WTC11 (cell line): ENCODE data around the gene HLA-DOB. TPM values are rescaled to one million over a fixed set of nuclear protein-coding genes. Genes with fewer than 3 reads are reported as not detected.

Experiments used
- ATAC-seq: fragments of 200-7000 bp; cut with Tn5 transposase; 2 replicates; pipeline ENCODE4 v1.10.0; 2021; ENCODE audit warnings: mild to moderate bottlenecking, moderate library complexity
- CTCF ChIA-PET: fragments of 300-600 bp; sonication (Branson Sonifier 250); formaldehyde crosslinking; loops from one replicate; lab custom pipeline; 2021; ENCODE audit warnings: antibody characterized with exemption; lab: Charles Lee
- POLR2A ChIA-PET: fragments of 350-600 bp; sonication (Branson Sonifier 250); formaldehyde crosslinking; loops from one replicate; lab custom pipeline; 2021; ENCODE audit warnings: antibody characterized with exemption; lab: Charles Lee
- DNase-seq: peaks from one replicate; pipeline ENCODE4 v3.0.0; 2021; ENCODE audit warnings: low spot score
- H3K27ac Mint-ChIP-seq: 2 replicates; pipeline ENCODE4 v1.8.0; 2021; ENCODE audit warnings: mixed read lengths
- H3K27me3 Mint-ChIP-seq: 2 replicates; pipeline ENCODE4 v1.8.0; 2021; ENCODE audit warnings: low read depth, mild to moderate bottlenecking, moderate library complexity, mixed read lengths
- H3K36me3 Mint-ChIP-seq: 2 replicates; pipeline ENCODE4 v1.8.0; 2021; ENCODE audit warnings: mixed read lengths
- H3K4me1 Mint-ChIP-seq: 2 replicates; pipeline ENCODE4 v1.8.0; 2022; ENCODE audit warnings: mixed read lengths
- H3K4me3 Mint-ChIP-seq: 2 replicates; pipeline ENCODE4 v1.8.0; 2021; ENCODE audit warnings: mild to moderate bottlenecking, moderate library complexity, mixed read lengths
- H3K9me3 Mint-ChIP-seq: 2 replicates; pipeline ENCODE4 v1.8.0; 2021; ENCODE audit warnings: mixed read lengths
- CREB1 ChIP-seq: sonication (generic); formaldehyde crosslinking; IDR thresholded peaks from 2 replicates; pipeline ENCODE4 v1.8.0; 2023; ENCODE audit warnings: mild to moderate bottlenecking, missing genetic modification reagents
- CREM ChIP-seq: sonication (generic); formaldehyde crosslinking; IDR thresholded peaks from 2 replicates; pipeline ENCODE4 v1.8.1; 2022; ENCODE audit warnings: mild to moderate bottlenecking, missing genetic modification reagents, moderate library complexity
- ELF4 ChIP-seq: sonication (generic); formaldehyde crosslinking; IDR thresholded peaks from 2 replicates; pipeline ENCODE4 v1.8.1; 2022; ENCODE audit warnings: low read depth, mild to moderate bottlenecking, moderate library complexity, missing genetic modification reagents
- EMX1 ChIP-seq: fragments of 250-450 bp; sonication (Bioruptor Pico); IDR thresholded peaks from 2 replicates; pipeline ENCODE4 v1.8.0; 2021; ENCODE audit warnings: mild to moderate bottlenecking
- GABPB1 ChIP-seq: sonication (generic); formaldehyde crosslinking; IDR thresholded peaks from 2 replicates; pipeline ENCODE4 v1.8.1; 2023; ENCODE audit warnings: mild to moderate bottlenecking, missing genetic modification reagents
- GTF2I ChIP-seq: fragments of 250-450 bp; sonication (Bioruptor Pico); conservative IDR thresholded peaks from 2 replicates; pipeline ENCODE4 v1.4.0; 2021; ENCODE audit warnings: mild to moderate bottlenecking
- KAT7 ChIP-seq: sonication (generic); formaldehyde crosslinking; IDR thresholded peaks from 2 replicates; pipeline ENCODE4 v1.8.1; 2023; ENCODE audit warnings: missing genetic modification reagents, mild to moderate bottlenecking, borderline replicate concordance
- NFE2L1 ChIP-seq: sonication (generic); formaldehyde crosslinking; IDR thresholded peaks from 2 replicates; pipeline ENCODE4 v1.8.1; 2023; ENCODE audit warnings: missing genetic modification reagents
- NR2C2 ChIP-seq: sonication (generic); formaldehyde crosslinking; IDR thresholded peaks from 2 replicates; pipeline ENCODE4 v1.8.0; 2022; ENCODE audit warnings: mild to moderate bottlenecking, missing genetic modification reagents
- TEAD4 ChIP-seq: sonication (generic); formaldehyde crosslinking; IDR thresholded peaks from 2 replicates; pipeline ENCODE4 v1.8.0; 2022; ENCODE audit warnings: mild to moderate bottlenecking, missing genetic modification reagents
- ZNF396 ChIP-seq: fragments of 250-450 bp; sonication (Bioruptor Pico); IDR thresholded peaks from 2 replicates; pipeline ENCODE4 v1.8.0; 2021; ENCODE audit warnings: mild to moderate bottlenecking, moderate library complexity, borderline replicate concordance
- total RNA-seq: library from RNA; stranded (reverse); gene quantifications from 3 replicates; pipeline ENCODE4 v1.2.3, GENCODE V29; 2021
- TF ChIP-seq, protein P1 (sequence below): fragments of 200-600 bp; IDR thresholded peaks from 2 replicates; pipeline ENCODE4 v1.8.0; 2022; ENCODE audit warnings: antibody characterized with exemption
- TF ChIP-seq, protein P2 (sequence below): sonication (generic); formaldehyde crosslinking; IDR thresholded peaks from 2 replicates; pipeline ENCODE4 v1.8.1; 2023; ENCODE audit warnings: mild to moderate bottlenecking, moderate library complexity, missing genetic modification reagents
- TF ChIP-seq, protein P3 (sequence below): sonication (generic); formaldehyde crosslinking; IDR thresholded peaks from 2 replicates; pipeline ENCODE4 v1.8.1; 2022; ENCODE audit warnings: missing genetic modification reagents, borderline replicate concordance
- TF ChIP-seq, protein P4 (sequence below): sonication (generic); formaldehyde crosslinking; IDR thresholded peaks from 2 replicates; pipeline ENCODE4 v1.8.0; 2022; ENCODE audit warnings: mild to moderate bottlenecking, missing genetic modification reagents
- TF ChIP-seq, protein P5 (sequence below): sonication (generic); formaldehyde crosslinking; IDR thresholded peaks from 2 replicates; pipeline ENCODE4 v1.8.1; 2022; ENCODE audit warnings: mild to moderate bottlenecking, missing genetic modification reagents, moderate library complexity, borderline replicate concordance
- TF ChIP-seq, protein P6 (sequence below): sonication (generic); formaldehyde crosslinking; IDR thresholded peaks from 2 replicates; pipeline ENCODE4 v1.8.1; 2023; ENCODE audit warnings: mild to moderate bottlenecking, missing genetic modification reagents, moderate library complexity
- TF ChIP-seq, protein P7 (sequence below): fragments of 250-450 bp; sonication (Bioruptor Pico); conservative IDR thresholded peaks from 2 replicates; pipeline ENCODE4 v1.9.0; 2021; ENCODE audit warnings: mild to moderate bottlenecking
- TF ChIP-seq, protein P8 (sequence below): sonication (generic); formaldehyde crosslinking; IDR thresholded peaks from 2 replicates; pipeline ENCODE4 v1.8.1; 2023; ENCODE audit warnings: mild to moderate bottlenecking, missing genetic modification reagents, moderate library complexity

The HLA-DOB gene
- total RNA-seq, 1 experiment from 2014 or later: 0.15 TPM

DNA sequence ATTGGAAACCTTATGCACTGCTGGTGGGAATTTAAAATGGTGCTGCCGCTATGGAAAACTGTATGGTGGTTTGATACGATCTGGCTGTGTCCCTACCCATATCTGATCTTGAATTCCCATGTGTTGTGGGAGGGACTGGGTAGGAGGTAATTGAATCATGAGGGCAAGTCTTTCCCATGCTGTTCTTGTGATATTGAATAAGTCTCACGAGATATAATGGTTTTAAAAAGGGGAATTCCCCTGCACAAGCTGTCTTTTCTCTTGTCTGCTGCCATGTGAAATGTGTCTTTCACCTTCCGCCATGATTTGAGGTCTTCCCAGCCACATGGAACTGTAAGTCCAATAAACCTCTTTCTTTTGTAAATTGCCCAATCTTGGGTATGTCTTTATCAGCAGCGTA is 16.9 kb upstream of the HLA-DOB start (continued):
- TF ChIP-seq, protein P1, sequence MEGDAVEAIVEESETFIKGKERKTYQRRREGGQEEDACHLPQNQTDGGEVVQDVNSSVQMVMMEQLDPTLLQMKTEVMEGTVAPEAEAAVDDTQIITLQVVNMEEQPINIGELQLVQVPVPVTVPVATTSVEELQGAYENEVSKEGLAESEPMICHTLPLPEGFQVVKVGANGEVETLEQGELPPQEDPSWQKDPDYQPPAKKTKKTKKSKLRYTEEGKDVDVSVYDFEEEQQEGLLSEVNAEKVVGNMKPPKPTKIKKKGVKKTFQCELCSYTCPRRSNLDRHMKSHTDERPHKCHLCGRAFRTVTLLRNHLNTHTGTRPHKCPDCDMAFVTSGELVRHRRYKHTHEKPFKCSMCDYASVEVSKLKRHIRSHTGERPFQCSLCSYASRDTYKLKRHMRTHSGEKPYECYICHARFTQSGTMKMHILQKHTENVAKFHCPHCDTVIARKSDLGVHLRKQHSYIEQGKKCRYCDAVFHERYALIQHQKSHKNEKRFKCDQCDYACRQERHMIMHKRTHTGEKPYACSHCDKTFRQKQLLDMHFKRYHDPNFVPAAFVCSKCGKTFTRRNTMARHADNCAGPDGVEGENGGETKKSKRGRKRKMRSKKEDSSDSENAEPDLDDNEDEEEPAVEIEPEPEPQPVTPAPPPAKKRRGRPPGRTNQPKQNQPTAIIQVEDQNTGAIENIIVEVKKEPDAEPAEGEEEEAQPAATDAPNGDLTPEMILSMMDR: no peak
- TF ChIP-seq CREM (CRISPR knock-in tag): no peak

DNA sequence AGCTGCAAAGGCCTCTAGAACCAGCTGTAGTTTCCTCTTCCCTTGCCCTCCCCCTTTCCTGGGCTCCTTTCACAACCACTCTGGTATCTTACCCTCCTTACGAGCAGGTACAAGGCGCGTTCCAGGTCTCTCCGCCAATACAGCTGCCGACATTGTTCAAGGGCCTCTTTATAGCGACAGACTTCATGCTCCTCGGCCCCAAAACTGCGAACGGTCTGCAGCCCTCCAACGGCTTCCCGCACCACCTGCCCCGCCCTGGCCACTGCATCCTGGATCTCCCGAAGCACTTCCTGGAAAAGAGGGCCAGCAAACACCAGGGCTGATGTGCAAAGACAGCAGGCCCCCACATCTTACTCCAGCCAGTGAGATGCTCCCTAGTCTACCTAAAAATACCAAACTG is 15.7 kb upstream of the HLA-DOB start:
- peaks cover 7% of the 10 kb centered on the region; the same call in 1 of the 2 replicates for H3K36me3 Mint-ChIP-seq
- peaks cover 9% of the 10 kb centered on the region for H3K4me1 Mint-ChIP-seq
- no peaks in the 10 kb centered on the region for H3K9me3 Mint-ChIP-seq
- ATAC-seq (no peak), DNase-seq (no peak)
- H3K27me3 Mint-ChIP-seq: peaks cover 9% of the 10 kb centered on the region
- no peak overlapping the region for H3K27ac Mint-ChIP-seq
- TF ChIP-seq, protein P2, sequence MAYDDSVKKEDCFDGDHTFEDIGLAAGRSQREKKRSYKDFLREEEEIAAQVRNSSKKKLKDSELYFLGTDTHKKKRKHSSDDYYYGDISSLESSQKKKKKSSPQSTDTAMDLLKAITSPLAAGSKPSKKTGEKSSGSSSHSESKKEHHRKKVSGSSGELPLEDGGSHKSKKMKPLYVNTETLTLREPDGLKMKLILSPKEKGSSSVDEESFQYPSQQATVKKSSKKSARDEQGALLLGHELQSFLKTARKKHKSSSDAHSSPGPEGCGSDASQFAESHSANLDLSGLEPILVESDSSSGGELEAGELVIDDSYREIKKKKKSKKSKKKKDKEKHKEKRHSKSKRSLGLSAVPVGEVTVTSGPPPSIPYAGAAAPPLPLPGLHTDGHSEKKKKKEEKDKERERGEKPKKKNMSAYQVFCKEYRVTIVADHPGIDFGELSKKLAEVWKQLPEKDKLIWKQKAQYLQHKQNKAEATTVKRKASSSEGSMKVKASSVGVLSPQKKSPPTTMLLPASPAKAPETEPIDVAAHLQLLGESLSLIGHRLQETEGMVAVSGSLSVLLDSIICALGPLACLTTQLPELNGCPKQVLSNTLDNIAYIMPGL: no peak
- TF ChIP-seq NR2C2 (no peak), GABPB1 (CRISPR knock-in tag) (no peak), TEAD4 (CRISPR knock-in tag) (no peak), ELF4 (no peak), EMX1 (no peak), ZNF396 (CRISPR knock-in tag) (no peak)
- TF ChIP-seq, protein P3, sequence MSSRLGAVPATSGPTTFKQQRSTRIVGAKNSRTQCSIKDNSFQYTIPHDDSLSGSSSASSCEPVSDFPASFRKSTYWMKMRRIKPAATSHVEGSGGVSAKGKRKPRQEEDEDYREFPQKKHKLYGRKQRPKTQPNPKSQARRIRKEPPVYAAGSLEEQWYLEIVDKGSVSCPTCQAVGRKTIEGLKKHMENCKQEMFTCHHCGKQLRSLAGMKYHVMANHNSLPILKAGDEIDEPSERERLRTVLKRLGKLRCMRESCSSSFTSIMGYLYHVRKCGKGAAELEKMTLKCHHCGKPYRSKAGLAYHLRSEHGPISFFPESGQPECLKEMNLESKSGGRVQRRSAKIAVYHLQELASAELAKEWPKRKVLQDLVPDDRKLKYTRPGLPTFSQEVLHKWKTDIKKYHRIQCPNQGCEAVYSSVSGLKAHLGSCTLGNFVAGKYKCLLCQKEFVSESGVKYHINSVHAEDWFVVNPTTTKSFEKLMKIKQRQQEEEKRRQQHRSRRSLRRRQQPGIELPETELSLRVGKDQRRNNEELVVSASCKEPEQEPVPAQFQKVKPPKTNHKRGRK (CRISPR knock-in tag): no peak
- CTCF ChIA-PET: interaction anchor here (0.7 to 1.3 kb wide), 2 partner anchors 21 to 36 kb away, joined by 3 to 5 read pairs; partner anchors contain the start of genes PSMB9 and TAP1
- no peak overlapping the region for H3K4me3 Mint-ChIP-seq
- POLR2A ChIA-PET: no interaction called here

DNA sequence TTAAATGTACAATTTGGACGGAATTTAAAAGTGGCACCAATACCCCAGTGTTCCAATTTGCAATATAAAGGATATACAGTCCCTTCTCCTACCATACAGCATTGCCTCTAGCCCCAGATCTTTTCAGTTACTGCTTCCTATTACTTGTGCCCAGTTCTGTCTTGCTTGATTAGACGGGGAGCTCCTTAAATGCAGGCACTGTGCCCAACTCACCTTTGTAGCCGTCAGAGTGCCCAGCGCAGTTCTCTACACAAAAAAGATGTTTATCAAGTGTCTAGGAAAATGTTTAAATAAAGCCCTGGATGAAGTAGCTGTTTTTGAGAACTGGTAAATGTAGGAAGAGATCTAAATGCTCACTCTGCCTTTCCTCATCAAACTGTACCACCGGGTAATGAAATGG is 14.1 kb upstream of the HLA-DOB start:
- TF ChIP-seq GABPB1 (CRISPR knock-in tag): no peak
- TF ChIP-seq, protein P4, sequence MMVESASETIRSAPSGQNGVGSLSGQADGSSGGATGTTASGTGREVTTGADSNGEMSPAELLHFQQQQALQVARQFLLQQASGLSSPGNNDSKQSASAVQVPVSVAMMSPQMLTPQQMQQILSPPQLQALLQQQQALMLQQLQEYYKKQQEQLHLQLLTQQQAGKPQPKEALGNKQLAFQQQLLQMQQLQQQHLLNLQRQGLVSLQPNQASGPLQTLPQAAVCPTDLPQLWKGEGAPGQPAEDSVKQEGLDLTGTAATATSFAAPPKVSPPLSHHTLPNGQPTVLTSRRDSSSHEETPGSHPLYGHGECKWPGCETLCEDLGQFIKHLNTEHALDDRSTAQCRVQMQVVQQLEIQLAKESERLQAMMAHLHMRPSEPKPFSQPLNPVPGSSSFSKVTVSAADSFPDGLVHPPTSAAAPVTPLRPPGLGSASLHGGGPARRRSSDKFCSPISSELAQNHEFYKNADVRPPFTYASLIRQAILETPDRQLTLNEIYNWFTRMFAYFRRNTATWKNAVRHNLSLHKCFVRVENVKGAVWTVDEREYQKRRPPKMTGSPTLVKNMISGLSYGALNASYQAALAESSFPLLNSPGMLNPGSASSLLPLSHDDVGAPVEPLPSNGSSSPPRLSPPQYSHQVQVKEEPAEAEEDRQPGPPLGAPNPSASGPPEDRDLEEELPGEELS: no peak
- no peak for TF ChIP-seq ZNF396 (CRISPR knock-in tag)
- Mint-ChIP-seq H3K36me3 (peaks cover 7% of the 10 kb centered on the region; the same call in 1 of the 2 replicates), H3K4me1 (peaks cover 7% of the 10 kb centered on the region), H3K9me3 (no peaks in the 10 kb centered on the region), H3K27ac (no peak overlapping the region), H3K27me3 (no peaks in the 10 kb centered on the region), H3K4me3 (no peak overlapping the region)
- POLR2A ChIA-PET: no interaction called here
- CTCF ChIA-PET: no interaction called here
- ATAC-seq (no peak), DNase-seq (no peak)

DNA sequence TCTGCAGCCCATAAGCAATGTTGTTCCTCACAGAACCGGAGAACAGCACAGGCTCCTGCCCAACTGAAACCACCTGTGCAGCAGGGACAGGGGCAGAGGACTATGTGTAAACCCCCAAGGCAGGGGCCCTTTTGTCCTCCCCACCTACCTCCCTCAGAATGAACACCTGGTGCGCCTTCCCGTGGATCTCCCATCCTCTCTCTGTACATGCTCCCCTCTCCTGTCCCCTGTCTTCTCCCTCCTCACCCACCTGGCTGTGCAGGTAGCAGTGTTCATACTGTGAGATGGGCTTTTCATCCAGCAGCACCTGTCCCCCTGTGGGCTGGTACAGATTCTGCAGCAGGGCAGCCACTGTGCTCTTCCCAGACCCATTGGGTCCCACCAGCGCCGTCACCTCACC is 13.2 kb upstream of the HLA-DOB start:
- peaks cover 7% of the 10 kb centered on the region; the same call in 1 of the 2 replicates for H3K36me3 Mint-ChIP-seq
- DNase-seq (no peak), ATAC-seq (no peak)
- H3K4me1 Mint-ChIP-seq: peaks cover 9% of the 10 kb centered on the region
- H3K27ac Mint-ChIP-seq: no peak overlapping the region
- no peaks in the 10 kb centered on the region for H3K27me3 Mint-ChIP-seq
- H3K4me3 Mint-ChIP-seq: no peak overlapping the region
- ChIA-PET POLR2A (no interaction called here), CTCF (no interaction called here)
- no peaks in the 10 kb centered on the region for H3K9me3 Mint-ChIP-seq
- TF ChIP-seq TEAD4 (CRISPR knock-in tag) (no peak), CREB1 (CRISPR knock-in tag) (no peak), KAT7 (CRISPR knock-in tag) (no peak), NFE2L1 (no peak), GTF2I (no peak)
- TF ChIP-seq, protein P5, sequence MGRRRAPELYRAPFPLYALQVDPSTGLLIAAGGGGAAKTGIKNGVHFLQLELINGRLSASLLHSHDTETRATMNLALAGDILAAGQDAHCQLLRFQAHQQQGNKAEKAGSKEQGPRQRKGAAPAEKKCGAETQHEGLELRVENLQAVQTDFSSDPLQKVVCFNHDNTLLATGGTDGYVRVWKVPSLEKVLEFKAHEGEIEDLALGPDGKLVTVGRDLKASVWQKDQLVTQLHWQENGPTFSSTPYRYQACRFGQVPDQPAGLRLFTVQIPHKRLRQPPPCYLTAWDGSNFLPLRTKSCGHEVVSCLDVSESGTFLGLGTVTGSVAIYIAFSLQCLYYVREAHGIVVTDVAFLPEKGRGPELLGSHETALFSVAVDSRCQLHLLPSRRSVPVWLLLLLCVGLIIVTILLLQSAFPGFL (CRISPR knock-in tag): no peak
- TF ChIP-seq, protein P6, sequence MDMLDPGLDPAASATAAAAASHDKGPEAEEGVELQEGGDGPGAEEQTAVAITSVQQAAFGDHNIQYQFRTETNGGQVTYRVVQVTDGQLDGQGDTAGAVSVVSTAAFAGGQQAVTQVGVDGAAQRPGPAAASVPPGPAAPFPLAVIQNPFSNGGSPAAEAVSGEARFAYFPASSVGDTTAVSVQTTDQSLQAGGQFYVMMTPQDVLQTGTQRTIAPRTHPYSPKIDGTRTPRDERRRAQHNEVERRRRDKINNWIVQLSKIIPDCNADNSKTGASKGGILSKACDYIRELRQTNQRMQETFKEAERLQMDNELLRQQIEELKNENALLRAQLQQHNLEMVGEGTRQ: no peak
- TF ChIP-seq, protein P7, sequence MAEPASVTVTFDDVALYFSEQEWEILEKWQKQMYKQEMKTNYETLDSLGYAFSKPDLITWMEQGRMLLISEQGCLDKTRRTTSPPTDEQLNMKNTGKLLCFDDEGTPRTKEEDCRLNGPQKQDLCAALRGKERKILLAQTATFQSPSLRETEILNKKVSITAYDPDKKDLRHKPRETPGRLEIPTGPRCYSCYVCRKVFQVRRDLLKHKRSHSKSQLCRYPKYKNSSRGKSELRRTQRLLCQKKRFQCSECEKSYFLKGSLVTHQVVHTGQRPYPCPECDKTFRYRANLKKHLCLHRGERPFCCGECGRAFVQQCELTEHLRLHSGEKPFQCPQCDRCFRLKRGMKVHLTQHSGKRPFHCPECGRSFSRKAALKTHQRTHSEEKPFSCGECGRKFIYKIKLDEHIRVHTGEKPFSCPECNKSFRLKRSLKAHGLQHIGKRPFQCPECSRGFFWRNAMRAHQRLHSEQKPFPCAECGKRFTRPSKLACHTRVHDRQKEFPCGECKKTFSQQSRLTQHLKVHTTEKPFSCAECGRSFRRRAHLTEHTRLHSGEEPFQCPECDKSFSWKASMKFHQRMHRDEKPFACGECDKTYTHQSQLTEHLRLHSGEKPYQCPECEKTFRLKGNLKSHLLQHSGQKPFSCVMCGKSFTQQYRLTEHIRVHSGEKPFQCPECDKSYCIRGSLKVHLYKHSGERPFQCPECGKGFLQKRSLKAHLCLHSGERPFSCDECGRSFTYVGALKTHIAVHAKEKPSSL (CRISPR knock-in tag): no peak
- TF ChIP-seq, protein P8, sequence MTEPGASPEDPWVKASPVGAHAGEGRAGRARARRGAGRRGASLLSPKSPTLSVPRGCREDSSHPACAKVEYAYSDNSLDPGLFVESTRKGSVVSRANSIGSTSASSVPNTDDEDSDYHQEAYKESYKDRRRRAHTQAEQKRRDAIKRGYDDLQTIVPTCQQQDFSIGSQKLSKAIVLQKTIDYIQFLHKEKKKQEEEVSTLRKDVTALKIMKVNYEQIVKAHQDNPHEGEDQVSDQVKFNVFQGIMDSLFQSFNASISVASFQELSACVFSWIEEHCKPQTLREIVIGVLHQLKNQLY: no peak
